ENCODE data around the gene NDUFS7.
"Not testable (repeated sequence)": the region's sequence is repeated elsewhere in the genome, so short reads cannot be mapped to it uniquely, and the experiment has no call there.

NDUFS7 gene

GRCh38 chr19:1418951-1419738 is 35.4 kb downstream of the NDUFS7 start:
- no peak for DNase-seq (ENCODE audit: low spot score)

DNA sequence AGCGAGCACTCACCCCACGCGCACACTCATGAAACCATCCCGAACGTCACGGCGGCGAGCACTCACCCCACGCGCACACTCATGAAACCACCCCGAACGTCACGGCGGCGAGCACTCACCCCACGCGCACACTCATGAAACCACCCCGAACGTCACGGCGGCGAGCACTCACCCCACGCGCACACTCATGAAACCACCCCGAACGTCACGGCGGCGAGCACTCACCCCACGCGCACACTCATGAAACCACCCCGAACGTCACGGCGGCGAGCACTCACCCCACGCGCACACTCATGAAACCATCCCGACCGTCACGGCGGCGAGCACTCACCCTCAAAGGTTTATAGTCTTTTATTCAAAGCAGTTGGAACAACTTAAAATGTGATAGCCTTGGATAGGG is 36.4 kb downstream of the NDUFS7 start:
- DNase-seq (ENCODE audit: low spot score) = not testable (repeated sequence)

DNA sequence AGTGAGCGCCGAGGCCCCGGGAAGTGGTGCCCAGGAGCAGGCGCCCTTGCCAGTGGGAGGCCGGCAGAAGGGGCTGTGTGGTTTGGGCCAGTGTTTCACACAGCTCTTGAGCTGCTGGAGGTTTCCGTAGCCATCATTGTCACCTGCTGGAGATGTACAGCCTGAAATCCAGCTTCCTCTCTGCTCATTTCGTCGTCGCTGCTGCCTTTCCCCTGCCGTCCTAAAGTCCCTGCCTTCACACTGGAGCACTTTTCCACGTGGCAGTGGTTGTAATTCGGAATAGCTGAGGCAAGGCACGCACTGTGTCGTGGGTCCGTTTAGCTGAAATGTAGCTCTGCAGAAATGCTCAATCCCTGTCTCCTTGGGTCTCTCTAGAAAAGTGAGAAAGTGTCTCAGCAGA is 36.9 kb downstream of the NDUFS7 start:
- no peak for DNase-seq (ENCODE audit: low spot score)

DNA sequence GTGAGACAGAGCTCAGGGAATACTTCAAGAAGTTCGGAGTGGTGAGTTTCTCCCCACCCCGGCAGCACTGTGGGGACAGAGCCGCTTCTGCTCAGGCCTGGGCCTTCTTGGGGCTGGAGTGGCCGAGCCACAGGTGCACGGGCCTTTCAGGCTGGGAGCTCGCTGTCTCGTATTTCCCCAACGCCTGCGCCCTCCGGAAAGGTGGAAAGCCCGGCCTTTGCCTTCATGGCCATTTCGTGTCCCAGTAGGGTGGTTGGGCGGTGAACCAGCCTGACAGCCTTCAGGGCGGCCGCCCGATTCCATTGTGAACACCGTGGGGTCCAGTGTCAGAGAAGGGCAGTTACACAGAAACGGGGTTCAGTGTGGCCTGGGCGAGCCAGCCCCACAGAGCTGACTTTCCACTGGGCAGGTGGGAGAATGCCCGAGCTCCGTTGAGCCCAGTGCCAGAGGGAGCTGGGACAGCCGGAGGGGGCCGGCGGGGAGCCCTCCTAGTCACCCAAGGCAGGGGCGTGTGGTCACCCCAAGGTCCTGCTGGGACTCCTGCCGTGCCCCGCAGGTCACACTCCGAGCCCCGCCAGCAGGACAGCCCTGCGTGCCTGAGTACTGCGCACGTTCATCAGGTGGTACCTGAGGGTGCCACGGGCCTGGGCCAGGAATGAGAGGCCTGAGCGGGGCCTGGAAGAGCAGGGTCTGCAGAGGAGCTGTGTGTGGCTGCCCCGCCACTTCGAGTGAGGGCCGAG is 37.7 kb downstream of the NDUFS7 start:
- no peak for DNase-seq (ENCODE audit: low spot score)

DNA sequence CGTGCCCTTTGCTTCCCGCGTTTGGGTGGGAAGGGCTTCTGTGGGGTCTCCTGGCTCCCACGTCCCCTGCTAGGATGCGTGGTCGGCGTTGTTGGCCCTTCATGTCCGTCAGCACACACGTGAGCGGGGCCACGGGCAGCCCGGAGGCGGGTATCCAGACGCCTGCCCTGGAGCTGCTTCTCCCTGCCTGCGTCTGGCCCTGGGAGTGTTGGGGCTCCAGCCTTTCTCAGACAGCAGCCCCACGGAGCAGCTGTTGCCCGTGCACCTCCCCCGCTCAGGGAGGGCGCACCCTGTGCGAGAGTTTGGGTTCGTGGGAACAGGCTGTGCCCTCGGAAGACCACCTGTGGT is 38.2 kb downstream of the NDUFS7 start:
- DNase-seq (ENCODE audit: low spot score) = no peak

DNA sequence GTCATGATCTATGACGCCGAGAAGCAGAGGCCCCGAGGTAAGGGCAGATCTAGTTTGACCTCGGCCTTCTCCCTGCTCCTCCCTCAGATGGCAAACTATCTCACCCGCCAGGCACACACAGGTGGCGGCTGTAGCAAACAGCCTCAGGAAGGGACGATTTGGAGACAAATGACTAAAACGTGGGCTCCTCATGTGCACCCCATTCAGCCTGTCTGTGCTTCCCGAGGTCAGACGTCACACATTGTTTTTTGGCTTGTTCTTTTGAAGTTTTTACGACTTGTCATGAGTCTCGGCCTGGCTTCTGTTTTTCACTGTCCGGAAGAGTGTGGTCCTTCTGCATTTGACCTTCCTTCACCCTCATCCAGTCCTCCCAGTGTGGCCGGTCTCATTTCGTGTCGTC is 38.7 kb downstream of the NDUFS7 start:
- DNase-seq (ENCODE audit: low spot score) = no peak

GRCh38 chr19:1422943-1423342 is 39.2 kb downstream of the NDUFS7 start:
- DNase-seq (ENCODE audit: low spot score) = no peak

DNA sequence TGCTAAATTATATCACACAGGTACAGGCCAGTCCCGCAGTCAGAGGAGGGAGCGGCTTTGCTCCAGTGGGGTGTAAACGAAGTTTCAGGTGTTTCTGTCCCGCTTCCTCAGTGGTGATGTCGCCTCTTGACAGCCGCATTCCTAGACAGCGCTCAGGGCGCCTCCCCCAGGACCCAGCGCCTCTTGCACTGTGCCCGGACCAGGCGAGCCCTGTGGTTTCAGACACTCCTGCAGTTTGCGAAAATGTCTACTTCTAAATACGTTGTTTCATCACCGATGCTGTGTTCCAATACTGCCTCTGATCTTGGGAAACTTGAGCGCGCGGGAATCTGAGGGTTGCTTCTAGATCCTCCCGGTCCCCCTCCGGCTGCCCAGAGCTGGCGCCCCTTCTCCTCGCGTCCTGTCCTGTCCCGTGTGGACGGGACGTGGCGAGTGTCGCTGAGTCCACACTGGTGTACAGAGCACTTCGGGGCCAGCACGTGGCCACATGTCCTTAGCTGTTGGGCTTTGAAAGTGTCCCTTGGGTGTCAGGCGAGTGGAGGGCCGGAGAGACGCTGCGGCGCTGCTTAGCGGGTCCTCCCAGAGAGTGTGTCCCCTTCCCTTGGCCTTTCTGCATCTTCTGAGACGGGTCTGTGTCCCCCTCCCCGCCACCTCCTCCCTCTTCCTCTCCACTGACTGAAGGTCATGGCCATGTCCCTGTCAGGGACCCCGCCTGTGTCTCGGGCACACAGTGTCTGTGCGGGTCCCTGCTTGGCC is 39.9 kb downstream of the NDUFS7 start:
- DNase-seq (ENCODE audit: low spot score) = no peak

DNA sequence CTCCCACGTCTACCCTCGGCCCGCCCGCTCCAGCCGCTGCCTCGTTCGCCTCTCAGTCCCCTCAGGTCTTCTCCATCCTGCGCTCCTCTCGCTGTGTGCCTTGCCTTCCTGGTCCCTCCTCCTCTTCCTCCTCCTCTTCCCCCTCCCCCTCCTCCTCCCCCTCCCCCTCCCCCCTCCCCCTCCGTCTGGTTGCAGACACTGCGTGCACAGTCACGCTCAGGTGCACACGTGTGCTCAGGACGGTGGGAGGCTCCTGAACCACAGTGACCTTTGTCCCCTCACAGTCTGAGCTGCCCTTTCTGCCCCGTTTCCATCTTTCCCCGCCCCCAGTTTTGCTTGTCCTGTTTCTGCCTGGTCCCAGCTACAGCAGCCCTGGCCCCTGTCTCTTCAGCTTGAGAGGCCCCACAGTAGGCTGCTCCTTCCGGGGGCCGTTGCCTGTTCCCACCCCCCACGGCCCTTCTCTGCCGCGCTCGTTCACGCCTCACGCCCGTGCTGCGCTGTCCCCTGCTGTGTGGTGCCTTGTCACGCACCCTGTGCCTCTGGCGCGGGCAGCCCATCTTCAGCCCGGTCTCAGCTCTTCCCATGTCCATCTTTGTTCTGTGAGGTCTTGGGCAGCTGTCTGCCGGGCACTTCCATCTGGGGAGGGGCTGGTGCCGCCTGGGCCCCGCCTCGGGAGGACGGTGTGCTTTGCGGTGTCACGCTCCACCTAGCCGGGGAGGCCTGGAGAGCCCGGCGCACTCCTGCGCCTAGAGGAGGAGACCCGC is 40.7 kb downstream of the NDUFS7 start:
- DNase-seq (ENCODE audit: low spot score) = no peak

DNA sequence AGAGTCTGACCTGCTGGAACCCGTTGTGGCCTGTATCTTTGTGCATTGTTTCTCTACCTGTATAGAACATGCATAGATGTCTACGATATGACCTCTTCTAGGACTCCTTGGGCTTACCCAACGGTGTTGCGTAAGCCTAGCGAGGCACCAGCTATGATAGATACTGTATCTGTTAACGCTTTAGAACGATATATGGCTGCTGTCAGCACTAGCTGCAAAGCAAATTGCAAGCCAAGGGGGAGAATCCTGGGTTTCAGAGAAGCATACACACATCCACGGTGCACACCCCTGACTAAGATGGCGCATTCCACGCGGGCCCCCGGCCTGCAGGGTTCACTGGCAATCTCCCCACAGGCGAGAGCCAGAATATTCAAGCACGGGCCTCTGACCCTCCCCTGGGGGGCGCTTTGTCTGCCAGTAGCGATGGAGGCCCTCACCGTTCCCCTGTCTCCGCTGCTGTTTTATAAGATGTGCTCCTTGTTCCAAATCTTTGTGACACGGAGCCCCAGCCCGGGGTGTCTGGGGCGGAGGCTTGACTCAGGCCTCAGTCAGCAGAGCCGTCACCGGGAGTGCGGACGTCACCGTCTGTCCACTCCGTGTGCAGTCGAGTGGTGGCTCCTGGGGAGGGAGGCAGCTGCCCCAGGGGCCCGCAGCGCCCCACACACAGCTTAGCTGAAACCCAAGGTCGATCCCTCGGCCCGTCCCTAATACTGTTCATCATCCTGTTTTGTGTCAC is 41.6 kb downstream of the NDUFS7 start:
- DNase-seq (ENCODE audit: low spot score) = no peak

DNA sequence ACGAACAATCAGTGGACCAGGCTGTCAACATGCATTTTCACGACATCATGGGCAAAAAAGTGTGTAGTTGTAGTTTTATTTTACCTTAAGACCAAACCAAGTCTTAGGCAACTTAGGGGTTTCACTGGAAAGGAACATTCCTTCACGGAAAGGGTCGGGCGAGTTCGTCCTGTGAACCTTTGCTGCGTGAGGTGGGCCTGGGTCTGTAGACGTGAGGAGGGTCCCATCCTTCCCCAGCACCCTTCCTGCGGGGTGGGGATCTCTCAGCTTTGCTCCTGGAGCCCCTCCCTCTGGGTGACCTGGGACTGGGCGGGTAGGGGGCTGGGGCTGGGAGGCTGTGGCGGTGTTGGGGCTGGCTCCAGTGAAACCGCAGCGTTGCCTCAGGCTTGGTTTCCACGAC is 42.2 kb downstream of the NDUFS7 start:
- DNase-seq (ENCODE audit: low spot score) = no peak

GRCh38 chr19:1426736-1427135 is 43.0 kb downstream of the NDUFS7 start:
- no peak for DNase-seq (ENCODE audit: low spot score)

GRCh38 chr19:1427221-1427920 is 43.7 kb downstream of the NDUFS7 start:
- no peak for DNase-seq (ENCODE audit: low spot score)

GRCh38 chr19:1428738-1429391 is 45.2 kb downstream of the NDUFS7 start:
- no peak for DNase-seq (ENCODE audit: low spot score)

DNA sequence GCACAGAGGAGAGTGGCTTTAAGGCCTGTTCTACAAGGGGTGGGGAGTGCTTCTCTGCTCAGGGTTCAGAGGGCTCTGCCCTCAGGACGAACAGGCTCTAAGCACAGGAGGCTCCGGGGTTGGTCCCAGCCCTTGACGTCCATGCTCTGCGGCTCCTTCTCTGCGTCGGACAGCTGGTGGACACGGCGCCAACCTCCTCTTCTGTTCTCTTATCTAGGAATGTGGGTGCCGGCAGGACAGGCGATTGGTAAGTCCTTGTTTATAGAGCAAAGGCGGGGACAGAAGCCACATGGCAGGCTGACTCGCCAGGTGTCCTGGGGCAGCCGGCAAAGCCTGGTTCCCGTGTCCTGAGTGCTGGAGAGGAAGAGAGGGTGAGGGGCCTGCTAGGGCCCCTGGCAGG is 46.0 kb downstream of the NDUFS7 start:
- no peak for DNase-seq (ENCODE audit: low spot score)

DNA sequence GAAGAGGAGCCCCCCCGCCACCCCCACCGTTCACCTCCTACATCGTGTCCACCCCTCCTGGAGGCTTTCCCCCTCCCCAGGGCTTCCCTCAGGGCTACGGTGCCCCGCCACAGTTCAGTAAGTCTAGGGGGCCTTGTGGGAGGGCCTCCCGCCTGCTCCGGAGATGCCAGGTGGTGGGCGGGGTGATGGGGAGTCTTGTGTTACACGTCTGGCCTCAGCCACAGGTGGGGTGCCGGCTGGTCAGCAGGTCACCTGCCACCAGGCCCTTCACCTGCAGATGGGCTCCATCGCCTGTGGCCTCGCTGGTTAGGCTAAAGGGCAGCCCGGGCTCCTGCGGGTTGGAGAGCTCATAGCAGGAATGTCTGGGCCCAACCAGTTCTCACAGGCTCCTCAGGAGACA is 46.5 kb downstream of the NDUFS7 start:
- DNase-seq (ENCODE audit: low spot score) = no peak

- no peak for DNase-seq (ENCODE audit: low spot score)
These were observed 48.2 kb downstream of the NDUFS7 start for GRCh38 chr19:1431759-1432506.

- no peak for DNase-seq (ENCODE audit: low spot score)
These were observed 48.8 kb downstream of the NDUFS7 start for GRCh38 chr19:1432507-1432887.
